NB4 (cell line): ENCODE data around the gene FRAS1.

Source experiments
- MYC ChIP-seq: IDR thresholded peaks from 2 replicates; pipeline ENCODE4 v1.6.1; 2011; ENCODE audit warnings: low read depth, low read length
- POLR2A ChIP-seq: IDR thresholded peaks from 2 replicates; pipeline ENCODE4 v1.6.1; 2011; ENCODE audit warnings: mild to moderate bottlenecking; ENCODE audit not compliant: insufficient read length; ENCODE audit errors: extremely low read depth
- TF ChIP-seq, protein P1 (sequence below): IDR thresholded peaks from one replicate; pipeline ENCODE4 v1.5.1; 2012; ENCODE audit warnings: low read depth, low read length
- TF ChIP-seq, protein P2 (sequence below): IDR thresholded peaks from 2 replicates; pipeline ENCODE4 v1.6.1; 2011; ENCODE audit warnings: low read depth, low read length

DNA sequence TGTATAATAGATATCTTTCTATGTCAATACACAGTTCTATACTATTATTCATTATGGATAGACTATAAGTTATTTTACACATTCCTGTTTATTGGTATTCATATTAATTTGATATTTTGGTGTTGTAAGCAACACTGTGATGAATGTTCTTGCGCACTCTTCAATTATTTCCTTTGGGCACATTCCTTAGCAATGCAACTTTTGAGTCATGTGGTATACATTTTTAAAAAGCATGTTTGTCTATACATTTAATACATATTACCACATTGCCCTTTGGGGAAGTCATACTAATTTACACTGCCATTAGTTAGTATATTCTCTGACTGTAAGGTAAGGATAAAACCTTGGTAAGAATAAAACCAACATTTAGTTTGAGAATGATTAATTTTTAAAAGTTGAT lies 21.0 kb downstream of the FRAS1 start:
- TF ChIP-seq, protein P1, sequence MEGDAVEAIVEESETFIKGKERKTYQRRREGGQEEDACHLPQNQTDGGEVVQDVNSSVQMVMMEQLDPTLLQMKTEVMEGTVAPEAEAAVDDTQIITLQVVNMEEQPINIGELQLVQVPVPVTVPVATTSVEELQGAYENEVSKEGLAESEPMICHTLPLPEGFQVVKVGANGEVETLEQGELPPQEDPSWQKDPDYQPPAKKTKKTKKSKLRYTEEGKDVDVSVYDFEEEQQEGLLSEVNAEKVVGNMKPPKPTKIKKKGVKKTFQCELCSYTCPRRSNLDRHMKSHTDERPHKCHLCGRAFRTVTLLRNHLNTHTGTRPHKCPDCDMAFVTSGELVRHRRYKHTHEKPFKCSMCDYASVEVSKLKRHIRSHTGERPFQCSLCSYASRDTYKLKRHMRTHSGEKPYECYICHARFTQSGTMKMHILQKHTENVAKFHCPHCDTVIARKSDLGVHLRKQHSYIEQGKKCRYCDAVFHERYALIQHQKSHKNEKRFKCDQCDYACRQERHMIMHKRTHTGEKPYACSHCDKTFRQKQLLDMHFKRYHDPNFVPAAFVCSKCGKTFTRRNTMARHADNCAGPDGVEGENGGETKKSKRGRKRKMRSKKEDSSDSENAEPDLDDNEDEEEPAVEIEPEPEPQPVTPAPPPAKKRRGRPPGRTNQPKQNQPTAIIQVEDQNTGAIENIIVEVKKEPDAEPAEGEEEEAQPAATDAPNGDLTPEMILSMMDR: no peak
- TF ChIP-seq POLR2A (no peak), MYC (no peak)
- TF ChIP-seq, protein P2, sequence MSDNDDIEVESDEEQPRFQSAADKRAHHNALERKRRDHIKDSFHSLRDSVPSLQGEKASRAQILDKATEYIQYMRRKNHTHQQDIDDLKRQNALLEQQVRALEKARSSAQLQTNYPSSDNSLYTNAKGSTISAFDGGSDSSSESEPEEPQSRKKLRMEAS: no peak
